Stimulated activated CD8-positive, alpha-beta memory T cell treated with anti-CD3 and anti-CD28 coated beads, Interleukin-4, amount 100 ng/mL, for 24 hours (primary cell): ENCODE measurements around the gene TBX5.

ENCODE experiments used
- DNase-seq: peaks from one replicate; pipeline ENCODE4 v3.0.0-alpha.2; 2020; ENCODE audit warnings: low read depth

TBX5 gene

GRCh38 chr12:114404926-114405518, 922 bp downstream of the TBX5 start:
- DNase-seq = no peak

GRCh38 chr12:114404083-114404925, 1.6 kb downstream of the TBX5 start:
- no peak for DNase-seq

GRCh38 chr12:114403690-114404066, 2.3 kb downstream of the TBX5 start:
- no peak for DNase-seq

GRCh38 chr12:114403011-114403689, 2.8 kb downstream of the TBX5 start:
- no peak for DNase-seq

GRCh38 chr12:114402084-114402717, 3.7 kb downstream of the TBX5 start:
- no peak for DNase-seq

GRCh38 chr12:114401328-114402083, 4.4 kb downstream of the TBX5 start:
- DNase-seq = no peak

- no peak for DNase-seq
These were observed 5.0 kb downstream of the TBX5 start for GRCh38 chr12:114400925-114401324.

GRCh38 chr12:114400361-114400811, 5.6 kb downstream of the TBX5 start:
- DNase-seq = no peak

- DNase-seq = no peak
These were observed 6.2 kb downstream of the TBX5 start for GRCh38 chr12:114399664-114400211.

GRCh38 chr12:114397978-114398881, 7.7 kb downstream of the TBX5 start:
- no peak for DNase-seq

GRCh38 chr12:114396869-114397719, 8.8 kb downstream of the TBX5 start:
- no peak for DNase-seq

GRCh38 chr12:114396153-114396868, 9.6 kb downstream of the TBX5 start:
- DNase-seq = no peak

GRCh38 chr12:114395755-114396152, 10.2 kb downstream of the TBX5 start:
- no peak for DNase-seq

GRCh38 chr12:114395233-114395632, 10.7 kb downstream of the TBX5 start:
- no peak for DNase-seq

GRCh38 chr12:114393569-114393968, 12.4 kb downstream of the TBX5 start:
- no peak for DNase-seq

- no peak for DNase-seq
These were observed 13.0 kb downstream of the TBX5 start for GRCh38 chr12:114392909-114393308.

- no peak for DNase-seq
These were observed 14.9 kb downstream of the TBX5 start for GRCh38 chr12:114391088-114391487.

GRCh38 chr12:114384739-114385138, 21.2 kb downstream of the TBX5 start:
- DNase-seq = no peak

GRCh38 chr12:114381177-114381576, 24.8 kb downstream of the TBX5 start:
- DNase-seq = no peak
